ENCODE measurements around the gene ERG28.
"Not testable (repeated sequence)": the region's sequence is repeated elsewhere in the genome, so short reads cannot be mapped to it uniquely, and the experiment has no call there.

Gene ERG28, protein sequence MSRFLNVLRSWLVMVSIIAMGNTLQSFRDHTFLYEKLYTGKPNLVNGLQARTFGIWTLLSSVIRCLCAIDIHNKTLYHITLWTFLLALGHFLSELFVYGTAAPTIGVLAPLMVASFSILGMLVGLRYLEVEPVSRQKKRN

DNA sequence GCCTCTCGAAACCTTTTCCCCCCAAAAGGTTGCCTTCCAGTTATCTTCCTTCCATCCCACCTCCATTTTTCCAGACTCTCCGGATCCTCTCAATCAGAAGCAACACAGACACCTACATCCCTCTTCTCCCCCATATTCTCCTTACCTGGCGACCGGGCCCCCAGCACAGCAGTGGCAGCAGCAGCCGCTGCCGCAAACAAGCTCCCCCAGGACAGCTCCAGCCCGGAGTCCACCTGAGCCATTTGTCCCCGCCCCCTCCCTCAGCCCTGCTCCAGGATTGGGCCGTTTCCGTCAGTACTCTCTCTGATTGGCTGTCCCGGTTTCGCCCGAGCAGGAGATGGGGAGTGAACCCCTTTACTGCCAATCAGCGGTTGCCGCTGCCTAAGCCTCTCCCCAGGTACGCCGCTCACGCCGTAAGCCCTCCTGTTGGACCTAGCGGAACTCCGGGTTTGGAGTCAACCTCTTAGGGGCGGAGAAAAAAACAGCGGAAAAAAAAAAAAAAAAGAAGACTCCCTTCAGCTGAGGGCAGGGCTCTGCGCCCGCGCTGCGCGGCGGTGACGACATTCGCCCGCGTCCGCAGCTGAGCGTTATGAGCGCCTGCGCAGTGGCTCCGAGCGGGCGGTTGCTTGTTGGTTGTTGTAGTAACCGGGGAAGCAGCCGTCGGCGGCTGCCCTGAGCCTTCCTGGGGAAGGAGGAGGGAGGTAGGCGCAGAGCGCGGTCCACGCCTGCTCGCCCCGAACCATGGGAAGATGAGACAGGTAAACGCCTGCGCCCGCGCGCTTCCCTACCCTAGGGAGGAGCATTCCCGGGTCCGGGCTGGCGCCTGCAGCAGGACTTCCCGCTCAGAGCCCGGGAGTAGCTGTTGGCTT is at the start of gene ERG28, which contains the start of gene TTLL5:
Gene ERG28, minus strand, starts transcription at position 247 of the 869 bp plus-strand sequence. CDS start 3,374 bp downstream, outside the sequence.
Gene TTLL5, plus strand, starts transcription at position 617 of the 869 bp plus-strand sequence. CDS start 1,904 bp downstream, outside the sequence.
- peak; percentile 88 to 95 for DNase-seq (ENCODE audit: low read depth in 2 of 2)

- peak; percentile 14 to 41 for DNase-seq (ENCODE audit: low read depth in 2 of 2)
These were observed 48.6 kb upstream of the ERG28 start for GRCh38 chr14:75709207-75709812.

DNA sequence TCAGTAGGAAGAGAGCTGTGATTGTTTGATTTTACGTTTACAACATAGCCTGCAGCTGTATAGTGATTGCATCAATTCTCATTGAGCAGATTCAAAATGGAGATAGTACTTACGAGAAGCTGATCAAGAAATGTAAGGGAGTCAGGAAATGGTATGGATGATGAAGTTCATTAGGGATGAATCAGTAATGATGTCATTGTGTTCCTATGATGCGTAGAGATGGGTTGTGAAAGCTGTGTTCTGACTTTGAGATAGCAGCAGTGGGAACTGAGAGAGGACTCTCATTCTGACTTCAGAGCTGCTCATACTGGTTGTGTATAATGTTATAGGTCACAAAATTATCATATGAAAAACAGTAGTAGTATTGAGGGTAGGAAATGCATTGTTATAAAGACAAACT is 44.3 kb upstream of the ERG28 start:
- DNase-seq (ENCODE audit: low read depth in 2 of 2): no peak

DNA sequence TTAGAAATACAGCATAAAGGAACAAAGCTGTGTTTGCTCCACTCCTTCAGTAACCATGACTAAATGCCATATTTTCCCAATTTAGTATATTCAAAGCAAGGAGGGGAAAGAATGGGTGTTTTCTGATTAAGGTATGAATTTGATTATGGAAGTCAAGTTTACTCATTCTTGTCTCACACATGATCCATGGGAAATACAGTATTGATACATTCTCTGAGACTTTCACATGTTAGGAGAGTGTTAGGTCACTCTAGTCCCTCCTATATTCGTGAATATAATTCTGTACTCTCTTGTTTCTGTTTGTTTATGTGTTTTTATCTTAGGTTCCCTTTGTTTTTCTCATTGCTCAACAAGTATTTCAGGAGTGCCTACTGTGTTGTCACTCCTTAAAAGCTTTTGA is 42.8 kb upstream of the ERG28 start:
- DNase-seq (ENCODE audit: low read depth in 2 of 2): no peak

- no peak for DNase-seq (ENCODE audit: low read depth in 2 of 2)
These were observed 42.1 kb upstream of the ERG28 start for GRCh38 chr14:75702616-75703261.

- DNase-seq (ENCODE audit: low read depth in 2 of 2): no peak
These were observed 41.4 kb upstream of the ERG28 start for GRCh38 chr14:75702122-75702521.

GRCh38 chr14:75700295-75700694 is 39.6 kb upstream of the ERG28 start:
- no peak for DNase-seq (ENCODE audit: low read depth in 2 of 2)

GRCh38 chr14:75699331-75699730 is 38.7 kb upstream of the ERG28 start:
- DNase-seq (ENCODE audit: low read depth in 2 of 2): no peak

DNA sequence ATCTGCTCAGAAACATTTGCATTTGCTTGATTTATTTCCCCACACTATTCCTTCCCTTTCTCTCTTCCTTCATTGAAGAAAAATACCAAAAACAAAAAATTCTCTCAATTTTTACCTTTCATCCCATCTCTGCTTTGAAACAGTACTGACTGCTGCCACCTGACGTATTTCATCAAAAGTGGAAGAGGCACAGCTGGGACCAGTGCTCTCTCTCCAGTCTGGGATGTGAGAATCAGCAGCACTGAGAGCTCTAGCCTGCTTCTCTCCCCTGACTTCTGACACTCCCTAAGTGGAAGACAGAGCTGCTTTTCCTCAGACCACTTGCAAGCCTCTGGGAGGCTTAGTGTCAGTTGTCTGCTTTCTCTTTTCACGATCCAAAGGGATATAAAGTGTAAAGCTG is 37.2 kb upstream of the ERG28 start:
- DNase-seq (ENCODE audit: low read depth in 2 of 2): no peak

DNA sequence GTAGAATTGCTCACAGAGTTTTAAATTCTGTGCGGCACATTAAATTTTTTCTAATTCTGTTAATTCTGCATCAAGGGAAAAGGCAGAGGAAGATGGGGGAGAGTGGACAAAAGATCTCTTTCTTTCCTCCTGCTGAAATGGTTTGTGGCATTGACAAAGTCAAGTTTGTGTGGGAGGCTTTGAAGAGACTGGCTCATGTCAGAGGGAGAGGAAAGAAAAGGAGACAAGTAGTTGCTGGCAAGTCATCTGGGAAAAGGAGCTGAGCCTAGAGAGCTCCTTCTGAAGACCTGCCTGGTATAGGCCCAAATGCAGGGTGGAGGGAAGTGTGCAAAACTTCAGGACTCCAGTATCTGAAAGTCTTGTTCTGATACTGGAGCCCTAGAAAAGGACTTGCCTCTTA is 36.7 kb upstream of the ERG28 start:
- DNase-seq (ENCODE audit: low read depth in 2 of 2): no peak

DNA sequence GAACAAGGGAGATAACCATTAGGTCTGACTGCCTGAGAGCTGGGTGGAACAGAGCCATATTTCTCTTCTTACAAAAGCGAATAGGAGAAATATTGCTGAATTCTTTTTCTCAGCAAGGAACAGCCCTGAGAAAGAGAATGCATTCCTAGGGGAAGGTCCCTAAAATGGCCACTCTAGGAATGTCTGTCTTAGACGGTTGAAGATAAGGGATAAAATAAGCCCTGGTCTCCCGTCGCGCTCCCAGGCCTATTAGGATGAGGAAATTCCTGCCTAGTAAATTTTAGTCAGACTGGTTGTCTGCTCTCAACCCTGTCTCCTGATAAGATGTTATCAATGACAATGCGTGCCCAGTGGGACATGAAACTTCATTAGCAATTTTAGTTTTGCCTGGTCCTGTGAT is 34.3 kb upstream of the ERG28 start:
- not testable (repeated sequence) for DNase-seq (ENCODE audit: low read depth in 2 of 2)

GRCh38 chr14:75690010-75690409 is 29.3 kb upstream of the ERG28 start:
- DNase-seq (ENCODE audit: low read depth in 2 of 2): no peak

DNA sequence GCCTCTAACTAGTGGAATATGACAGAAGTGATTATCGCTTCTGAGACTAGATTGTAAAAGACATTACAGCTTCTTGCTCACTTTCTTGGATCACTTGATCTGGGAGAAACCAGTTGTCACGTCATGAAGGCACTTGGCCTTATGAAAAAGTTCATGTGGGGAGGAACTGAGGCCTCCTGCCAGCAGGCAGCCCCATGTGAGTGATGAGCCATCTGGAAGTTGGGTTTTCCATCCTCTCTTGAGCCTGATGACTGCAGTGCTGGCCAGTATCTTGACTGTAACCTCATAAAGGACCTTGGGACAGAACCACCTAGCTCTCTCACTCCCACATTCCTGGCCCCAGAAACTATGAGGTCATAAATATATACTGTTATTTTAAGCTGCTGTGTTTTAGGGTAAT is 28.3 kb upstream of the ERG28 start:
- DNase-seq (ENCODE audit: low read depth in 2 of 2): no peak

GRCh38 chr14:75685910-75686309 is 25.2 kb upstream of the ERG28 start:
- DNase-seq (ENCODE audit: low read depth in 2 of 2): no peak

DNA sequence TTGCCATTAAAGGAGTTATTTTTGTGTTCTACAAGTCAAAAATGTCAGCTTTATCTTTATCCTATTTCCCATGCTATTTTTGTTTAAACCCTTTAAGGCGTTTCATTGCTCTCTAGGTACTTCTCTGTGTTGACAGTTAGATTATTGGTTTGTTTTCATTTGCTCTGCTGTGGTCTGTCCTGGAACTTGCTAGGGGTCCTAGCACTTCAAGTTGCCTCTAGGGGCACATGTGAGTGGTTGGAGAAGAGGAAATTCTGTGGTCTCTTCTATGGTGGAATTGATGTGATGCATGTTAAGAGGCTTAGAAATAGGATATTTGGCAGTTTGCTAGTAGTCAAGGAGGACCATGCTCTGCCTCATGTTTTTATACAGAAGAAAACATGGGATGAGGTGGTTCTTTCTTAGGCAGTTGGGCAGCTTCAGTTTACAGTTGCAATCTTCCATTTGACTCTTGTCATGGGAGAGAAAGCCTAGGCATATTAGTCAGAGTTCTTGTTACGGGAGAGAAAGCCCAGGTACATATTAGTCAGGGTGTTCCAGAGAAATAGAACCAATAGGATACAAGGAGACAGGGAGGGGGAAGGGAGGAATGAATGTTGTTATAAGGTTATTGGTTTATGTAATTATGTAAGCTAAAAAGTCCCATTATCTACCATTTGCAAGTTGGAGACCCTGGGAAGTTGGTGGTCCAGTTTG is 14.7 kb upstream of the ERG28 start:
- no peak for DNase-seq (ENCODE audit: low read depth in 2 of 2)

DNA sequence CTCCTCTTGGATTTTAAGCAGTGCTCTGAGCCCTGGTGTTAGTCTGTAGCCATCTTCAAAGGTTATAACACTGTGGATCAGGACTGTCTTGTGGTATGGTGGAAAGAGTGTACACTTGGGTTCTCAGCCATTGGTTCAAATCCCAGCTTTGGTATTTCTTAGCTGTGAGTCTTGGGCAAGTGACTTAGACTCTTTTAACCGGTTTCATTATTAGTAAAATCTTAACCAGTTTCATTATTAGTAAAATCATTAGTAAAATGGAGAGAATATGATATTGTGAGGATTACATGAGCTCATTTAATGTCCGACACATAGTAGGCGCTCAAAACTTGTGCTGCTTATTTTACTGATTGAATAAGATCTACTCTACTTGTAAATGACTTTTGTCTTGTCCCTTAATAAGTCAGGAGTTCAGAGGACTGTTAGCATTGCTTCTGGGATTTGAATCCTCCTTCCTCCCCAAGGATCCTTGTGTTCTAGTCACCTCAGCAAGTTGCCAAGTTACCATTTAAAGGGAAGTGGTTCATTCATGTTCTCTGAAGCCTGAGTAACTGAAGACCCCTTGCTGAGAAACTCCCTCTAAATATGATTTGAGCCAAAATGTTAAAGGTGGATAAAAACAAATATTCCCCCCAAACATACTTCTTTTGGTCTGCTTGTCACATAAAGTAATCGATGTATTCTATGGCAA is 12.8 kb upstream of the ERG28 start:
- DNase-seq (ENCODE audit: low read depth in 2 of 2): no peak

- DNase-seq (ENCODE audit: low read depth in 2 of 2): no peak
These were observed 12.0 kb upstream of the ERG28 start for GRCh38 chr14:75672605-75673192.

DNA sequence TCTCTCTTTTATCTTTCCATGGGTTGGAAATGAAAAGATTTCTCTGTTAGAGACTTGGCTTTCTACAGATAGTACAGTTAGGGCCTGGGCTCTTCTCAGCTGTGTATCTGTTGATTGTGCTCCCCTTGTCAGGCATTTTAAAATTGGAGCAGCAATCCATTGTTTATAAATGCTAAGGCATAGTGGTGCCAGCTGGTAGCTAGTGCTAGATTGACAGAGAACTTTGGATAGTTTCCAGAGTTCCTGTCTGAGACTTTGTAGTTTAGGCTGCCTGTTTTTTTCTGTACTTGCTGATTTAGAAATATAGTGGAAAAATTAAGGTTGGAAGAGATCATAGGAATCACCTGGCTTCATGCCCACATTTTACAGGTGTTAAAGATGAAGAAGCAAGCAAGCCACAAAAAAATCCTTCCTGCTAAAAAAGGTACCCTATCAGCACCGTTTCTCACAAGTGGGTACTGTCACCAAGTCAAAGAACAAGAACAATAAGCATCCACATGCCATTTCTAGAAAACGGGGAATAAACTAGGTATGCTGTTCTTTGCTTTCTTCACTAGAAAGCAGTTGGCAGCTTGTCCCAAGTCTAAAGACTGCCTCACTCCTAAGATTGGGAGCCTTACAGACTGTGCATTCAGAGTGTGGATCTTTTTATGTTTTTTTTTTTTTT is 6.6 kb upstream of the ERG28 start:
- no peak for DNase-seq (ENCODE audit: low read depth in 2 of 2)

- no peak for DNase-seq (ENCODE audit: low read depth in 2 of 2)
These were observed 2.3 kb upstream of the ERG28 start for GRCh38 chr14:75662966-75663365.

DNA sequence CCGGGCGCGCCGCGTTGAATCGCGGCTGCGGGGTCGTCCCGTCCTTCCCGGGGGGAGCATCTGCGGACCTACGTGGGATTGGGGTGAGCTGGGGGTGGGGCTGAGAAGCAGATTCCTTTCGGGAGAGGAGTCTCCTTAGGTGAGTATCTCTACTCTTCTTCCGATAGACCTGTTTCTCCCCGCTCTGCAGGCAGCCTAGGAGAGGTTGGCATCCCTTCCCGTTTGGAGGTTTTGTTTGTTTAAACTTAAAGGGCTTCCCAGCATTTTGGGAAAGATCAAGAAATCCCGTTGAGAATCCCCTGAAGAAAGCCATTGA is 781 bp upstream of the ERG28 start:
- no peak for DNase-seq (ENCODE audit: low read depth in 2 of 2)
